RKO (cell line): Measurements from ENCODE around the gene DRD4.

Experiments used
- DNase-seq: peaks from one replicate; pipeline ENCODE4 v3.0.0-alpha.2; 2016; ENCODE audit warnings: low spot score

DRD4 gene

DNA sequence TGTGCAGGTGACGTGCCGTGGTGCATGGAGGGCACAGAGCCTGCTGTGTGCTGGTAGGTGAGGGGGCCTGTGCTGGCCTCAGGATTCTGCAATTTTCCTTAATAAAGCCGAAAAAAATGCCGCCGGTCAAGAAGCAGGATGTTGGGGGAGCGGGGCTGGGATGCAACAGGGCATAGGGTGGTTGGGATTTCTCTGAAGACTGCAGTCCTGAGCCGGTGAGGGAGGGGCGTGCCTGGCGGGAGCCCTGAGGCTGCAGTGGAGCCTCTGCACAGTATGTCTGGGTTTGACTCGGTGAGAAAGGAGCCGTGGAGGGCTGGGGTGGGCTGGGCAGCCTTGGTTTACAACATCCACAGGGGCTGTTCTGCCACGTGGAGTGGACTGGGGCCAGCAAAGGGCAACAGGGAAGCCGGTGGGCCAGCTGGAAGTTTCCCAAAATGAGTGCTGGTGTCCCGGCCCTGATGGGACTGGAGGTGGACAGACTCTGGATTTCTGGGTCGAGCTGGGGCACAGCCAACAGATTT, 13.7 kb upstream of the DRD4 start:
- DNase-seq, result no peak

DNA sequence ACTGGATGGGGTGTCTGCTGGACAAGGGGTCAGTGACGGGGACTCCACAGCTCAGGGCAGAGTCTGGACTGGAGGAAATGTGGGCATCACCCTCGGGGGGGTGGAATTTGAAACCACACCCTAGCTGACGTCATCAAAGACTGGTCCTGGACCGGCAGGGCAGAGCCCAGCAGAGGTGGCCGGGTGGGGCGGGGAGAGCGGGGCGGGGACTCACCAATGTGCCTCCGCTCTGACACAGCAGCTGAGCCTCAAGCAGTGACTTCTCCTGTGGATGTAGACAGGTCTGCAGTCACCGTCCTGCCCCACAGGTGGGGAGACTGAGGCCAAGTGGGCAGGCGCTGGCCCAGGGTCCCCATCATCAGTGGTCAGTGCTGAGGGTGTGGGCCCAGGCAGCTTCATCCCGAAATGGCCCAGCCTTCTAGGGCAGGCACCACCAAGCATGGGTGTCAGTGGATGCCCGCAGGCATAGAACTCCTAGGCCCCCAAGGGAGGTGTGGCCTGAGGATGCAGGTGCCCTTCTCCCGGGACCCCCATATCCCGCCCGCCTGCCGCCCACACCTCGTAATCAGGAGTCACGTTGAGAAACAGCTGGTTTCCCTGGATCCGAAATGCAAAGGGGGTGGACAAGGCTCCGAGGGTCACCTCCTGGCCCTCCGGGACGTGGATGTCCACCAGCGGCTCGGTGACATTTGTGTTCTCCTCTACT, 12.9 kb upstream of the DRD4 start:
- peak; percentile 25 for DNase-seq

DNA sequence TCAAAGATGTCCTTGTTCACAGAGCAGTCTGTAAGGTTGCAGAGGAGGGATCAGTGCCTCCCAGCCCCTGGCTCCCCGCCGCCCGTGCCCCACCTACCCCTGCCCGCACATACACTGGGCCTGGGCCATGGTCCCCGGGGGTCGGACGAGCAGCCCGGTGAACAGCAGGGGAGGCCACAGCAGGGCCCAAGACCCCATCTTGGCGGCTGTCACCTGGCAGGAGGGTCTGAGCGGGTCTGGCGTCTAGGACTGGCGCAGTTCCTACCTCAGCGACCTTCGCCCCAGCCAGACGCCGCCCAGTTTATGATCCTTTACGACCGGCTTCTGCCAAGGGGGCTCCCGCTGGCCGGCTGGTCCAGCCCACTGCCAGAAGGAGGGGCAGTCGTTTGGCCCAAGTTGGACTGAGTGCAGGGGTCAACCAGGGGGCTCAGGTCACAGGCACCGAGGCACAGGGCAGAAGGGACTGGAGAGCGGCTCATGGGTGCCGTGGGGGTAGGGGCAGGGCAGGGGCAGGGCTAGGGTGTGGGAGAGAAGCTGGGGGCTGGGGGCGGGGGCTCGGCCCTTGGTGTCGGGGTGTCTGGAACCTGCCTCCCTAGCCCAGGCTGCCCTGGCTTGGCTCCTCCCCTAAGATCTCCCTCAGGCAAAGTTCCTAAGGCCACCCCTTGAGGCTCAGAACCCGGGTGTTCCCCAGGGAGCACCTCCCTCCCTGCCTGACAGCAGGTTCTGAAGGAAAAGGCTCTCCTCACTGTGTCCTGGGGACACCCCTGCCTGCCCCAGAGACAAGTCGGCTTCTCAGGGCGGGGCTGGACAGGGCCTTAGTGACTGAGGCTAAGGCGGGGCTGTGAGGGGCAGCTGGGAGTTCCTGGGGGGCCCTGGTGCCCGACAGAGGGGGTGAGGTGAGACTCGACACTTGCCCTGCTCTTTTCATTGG, 12.1 kb upstream of the DRD4 start, which contains the start of gene CDHR5:
Gene CDHR5, minus strand, starts transcription at position 251 of the 931 bp plus-strand sequence. Its CDS starts 53 bp downstream, at position 198.
- no peak for DNase-seq

DNA sequence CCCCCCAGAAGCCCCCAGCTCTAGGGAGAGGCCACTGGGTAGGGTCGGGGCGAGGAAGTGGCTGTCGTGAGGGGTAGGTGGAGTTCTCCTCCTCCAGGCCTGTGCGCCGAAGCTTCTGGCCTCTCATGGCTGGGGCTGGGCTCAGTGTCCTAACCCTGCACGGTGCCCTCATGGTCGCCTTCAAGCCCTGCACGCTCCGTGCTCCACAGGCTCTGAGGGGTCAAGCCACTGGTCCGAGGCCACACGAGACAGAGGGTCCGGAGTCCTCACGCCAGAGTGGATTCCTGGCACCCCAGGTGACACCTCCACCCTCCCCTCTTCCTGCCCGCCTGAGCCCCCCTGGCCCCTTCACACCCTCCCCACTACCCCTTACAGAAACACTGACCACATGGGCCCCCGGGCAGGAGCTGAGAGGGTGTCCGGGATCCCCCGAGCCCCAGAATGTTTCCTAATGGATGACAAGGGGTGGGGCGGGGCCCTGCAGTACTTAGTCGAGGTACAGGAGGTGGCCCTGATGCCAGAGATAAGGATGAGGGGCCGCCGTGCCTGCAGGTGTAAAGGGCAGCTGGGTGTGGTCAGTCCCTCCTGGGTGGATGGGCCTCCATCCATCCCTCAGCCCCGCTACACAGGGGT, 11.3 kb upstream of the DRD4 start:
- no peak for DNase-seq

DNA sequence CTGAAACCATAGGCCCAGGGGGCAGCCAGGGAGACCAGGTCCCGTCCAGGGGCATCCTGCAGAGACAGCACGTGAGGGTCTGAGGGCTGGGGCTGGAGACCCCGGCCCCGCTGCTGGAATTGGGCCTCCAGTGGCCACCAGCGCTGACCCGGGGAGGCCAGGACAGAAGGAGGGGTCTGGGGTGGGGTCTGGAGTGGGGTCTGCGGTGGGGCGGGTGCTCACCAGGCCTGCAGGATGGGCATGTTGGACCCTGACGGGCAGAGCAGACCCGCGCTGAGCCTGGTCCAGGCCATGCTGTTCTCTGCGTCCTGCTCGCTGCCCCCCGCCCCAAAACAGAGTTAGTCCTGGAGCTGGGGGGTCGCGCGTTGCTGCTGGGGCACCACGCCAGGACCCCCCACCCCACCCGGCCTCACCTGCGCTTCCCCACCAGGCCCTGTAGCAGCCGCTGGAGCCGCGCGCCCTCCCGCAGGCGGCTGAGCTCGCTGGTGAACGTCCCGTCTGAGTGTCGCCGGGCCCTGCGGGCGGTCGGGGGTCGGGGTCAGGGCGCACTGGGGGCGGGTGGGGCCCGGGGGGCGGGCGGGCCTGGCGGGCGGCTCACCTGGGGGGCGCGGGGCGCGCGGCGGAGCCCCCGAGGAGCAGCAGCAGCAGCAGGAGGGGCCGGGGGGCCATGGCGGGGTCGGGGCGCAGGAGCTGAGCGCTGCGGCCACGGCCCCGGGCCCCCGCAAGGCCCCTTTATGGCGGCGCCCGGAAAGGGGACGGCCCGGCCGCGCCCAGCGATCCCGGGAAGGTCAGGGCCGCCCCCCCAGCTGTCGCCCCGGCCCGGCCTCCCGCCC, 10.4 kb upstream of the DRD4 start, which contains the start of gene SCT:
Gene SCT, minus strand, starts transcription at position 707 of the 833 bp plus-strand sequence. Its CDS starts 38 bp downstream, at position 669.
- DNase-seq, result no peak

DNA sequence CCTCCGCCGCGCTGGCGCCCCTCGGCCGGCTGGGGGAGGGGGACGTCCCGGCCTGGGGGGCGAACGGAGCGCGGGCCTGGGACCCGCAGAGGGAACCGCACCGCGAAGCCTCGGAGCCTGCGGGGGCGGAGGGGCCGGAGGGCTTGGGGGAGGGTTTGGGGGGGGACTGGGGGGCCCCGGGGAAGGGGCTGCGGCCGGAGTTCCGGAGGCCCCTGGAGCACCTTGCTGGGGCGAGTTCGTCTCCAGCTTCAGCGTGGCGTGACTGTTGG, 9.8 kb upstream of the DRD4 start:
- no peak for DNase-seq

DNA sequence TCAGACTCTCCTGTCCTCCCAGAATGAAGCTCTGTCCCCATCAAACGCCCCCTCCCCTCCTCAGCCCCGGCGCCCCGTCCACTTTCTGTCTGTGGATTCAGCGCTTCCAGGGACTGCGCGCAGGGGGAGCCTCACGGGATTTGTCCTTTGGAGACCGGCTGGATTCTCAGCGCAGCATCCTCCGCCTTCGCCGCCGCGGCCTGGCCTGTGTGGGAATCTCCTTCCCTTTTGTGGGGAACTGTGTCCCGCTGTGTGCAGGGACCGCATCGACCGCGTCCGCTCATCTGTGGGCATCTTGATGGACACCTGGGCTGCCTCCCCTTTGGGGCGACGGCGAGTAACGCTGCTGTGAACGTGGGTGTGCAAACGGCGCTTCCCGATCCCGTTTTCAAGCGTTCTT, 9.0 kb upstream of the DRD4 start:
- no peak for DNase-seq

DNA sequence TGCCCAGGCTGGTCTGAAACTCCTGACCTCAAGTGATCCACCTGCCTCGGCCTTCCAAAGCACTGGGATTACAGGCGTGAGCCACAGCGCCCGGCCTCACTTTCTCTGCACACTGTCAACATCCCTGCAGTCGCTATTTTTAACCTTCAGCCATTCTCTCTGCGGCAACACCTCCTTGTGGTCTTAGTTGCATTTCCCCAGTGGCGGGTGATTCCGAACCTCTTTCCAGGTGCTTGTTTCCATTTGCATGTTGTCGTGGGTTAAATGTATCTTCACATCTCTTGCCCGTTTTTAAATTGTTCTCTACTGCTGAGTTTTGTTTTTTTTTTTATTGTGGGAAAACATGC, 7.9 kb upstream of the DRD4 start:
- DNase-seq, result no peak

DNA sequence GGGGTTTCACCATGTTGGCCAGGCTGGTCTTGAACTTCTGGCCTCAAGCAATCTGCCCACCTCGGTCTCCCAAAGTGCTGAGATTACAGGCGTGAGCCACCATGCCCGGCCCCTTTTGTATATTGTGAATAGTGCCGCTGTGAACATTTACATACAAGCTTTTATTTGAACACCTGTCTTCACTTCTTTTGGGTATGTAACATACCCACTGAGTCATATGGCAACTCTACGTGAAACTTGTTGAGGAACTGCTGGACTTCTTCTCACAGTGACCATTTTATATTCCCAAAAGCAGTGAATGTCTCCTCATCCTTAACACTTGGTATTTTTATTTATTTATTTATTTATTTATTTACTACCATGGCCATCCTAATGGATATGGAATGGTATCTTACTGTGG, 6.2 kb upstream of the DRD4 start:
- DNase-seq, result no peak

DNA sequence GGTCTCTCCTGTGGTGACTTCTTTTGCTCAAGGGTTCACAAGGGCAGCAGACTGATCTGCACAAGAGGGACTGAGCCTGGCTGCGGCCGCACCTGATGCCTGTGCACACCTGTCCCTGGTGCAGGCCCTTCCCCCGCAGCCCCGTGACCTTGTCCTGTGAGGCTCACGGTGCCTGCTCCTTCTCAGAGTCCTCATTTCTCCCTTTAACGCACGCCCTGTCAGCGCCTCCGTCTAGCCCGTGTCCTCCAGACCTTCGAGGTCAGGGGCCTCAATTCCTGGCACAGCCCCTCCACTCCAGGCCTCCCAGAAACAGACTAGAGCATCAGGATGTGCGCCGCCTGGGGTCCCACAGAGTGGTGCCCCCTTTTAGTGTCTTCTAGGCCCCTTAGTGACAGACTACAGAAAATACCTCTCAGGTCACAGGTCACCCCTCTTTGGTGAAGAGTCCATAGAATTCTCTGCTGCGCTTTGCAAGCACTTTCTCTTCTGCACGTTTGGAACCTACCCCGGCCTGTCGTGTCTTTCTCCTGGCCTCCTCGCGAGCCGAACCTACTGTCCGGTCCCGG, 1.0 kb upstream of the DRD4 start:
- DNase-seq, result no peak

DNA sequence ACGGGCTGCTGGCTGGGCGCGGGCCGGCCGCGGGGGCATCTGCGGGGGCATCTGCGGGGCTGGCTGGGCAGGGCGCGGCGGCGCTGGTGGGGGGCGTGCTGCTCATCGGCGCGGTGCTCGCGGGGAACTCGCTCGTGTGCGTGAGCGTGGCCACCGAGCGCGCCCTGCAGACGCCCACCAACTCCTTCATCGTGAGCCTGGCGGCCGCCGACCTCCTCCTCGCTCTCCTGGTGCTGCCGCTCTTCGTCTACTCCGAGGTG, 194 bp downstream of the DRD4 start:
- no peak for DNase-seq

DNA sequence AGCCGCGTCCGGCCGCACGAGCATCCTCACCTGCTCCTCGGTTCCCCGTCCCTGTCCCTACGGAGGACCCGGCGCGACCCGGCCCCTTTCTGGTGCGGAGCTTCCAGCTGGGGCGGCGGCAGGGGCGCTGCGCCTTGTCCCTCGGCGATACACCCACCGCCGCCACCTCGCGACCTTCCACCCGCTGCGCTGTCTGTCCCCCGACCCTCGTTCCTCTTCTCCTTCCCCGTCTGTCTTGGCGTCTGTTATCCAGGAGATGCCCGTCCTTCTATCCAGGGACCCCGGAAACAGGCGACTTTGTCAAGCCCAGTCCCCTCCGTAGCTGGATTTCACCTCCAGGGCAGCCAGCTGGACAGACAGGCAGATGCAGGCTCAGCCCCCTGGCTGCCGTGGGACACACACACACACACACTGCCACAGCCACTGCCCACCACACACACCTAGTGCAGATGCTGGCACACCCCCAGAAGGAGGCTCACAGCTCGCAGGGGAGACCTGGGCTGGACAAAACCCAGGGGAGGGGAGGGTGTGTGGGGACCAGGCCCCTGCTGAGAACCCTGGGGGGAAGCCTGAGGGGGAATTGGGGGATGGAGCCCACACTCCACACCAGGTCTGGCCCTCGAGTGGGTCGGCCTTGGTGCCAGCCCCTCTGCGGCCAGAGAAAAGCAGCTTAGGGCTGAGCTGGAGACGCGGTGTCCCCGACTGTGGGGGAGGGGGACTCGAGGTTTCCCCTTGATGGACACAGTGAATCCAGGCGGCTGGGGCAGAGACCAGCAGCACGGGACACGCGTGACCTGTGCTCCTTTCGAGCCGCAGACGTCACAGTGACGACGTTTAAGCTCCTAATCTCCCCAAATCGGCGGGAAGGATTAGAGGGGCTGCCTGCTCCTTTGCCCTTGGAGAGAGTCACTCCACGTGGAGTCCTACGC, 788 bp downstream of the DRD4 start:
- no peak for DNase-seq

DNA sequence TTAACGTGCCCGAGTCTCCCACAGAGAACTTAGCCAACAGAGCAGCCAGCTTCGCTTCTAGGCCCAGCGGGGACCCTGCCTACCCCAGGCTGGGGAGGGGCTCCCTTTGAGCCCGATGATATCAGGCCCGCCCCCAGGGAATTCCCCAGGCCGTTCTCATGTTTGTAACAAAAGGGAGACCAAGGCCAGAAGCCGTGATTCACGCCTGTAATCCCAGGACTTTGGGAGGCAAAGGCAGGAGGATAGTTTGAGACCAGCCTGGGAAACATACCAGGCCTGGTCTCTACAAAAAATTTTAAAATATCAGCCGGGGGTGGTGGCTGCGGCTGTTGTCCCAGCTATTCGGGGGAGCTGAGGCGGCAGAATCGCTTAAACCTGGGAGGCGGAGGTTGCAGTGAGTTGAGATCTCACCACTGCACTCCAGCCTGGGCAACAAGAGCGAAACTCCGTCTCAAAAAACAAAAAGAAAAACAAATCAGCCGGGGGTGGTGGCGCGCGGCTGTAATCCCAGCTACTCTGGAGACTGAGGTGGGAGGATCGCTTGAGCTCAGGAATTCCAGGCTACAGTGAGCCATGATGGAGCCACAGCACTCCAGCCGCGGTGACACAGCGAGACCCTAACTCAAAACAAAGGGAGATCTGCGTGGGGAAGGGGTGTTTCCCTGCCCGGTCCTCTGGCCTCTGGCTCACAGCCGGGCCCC, 1.7 kb downstream of the DRD4 start:
- no peak for DNase-seq

DNA sequence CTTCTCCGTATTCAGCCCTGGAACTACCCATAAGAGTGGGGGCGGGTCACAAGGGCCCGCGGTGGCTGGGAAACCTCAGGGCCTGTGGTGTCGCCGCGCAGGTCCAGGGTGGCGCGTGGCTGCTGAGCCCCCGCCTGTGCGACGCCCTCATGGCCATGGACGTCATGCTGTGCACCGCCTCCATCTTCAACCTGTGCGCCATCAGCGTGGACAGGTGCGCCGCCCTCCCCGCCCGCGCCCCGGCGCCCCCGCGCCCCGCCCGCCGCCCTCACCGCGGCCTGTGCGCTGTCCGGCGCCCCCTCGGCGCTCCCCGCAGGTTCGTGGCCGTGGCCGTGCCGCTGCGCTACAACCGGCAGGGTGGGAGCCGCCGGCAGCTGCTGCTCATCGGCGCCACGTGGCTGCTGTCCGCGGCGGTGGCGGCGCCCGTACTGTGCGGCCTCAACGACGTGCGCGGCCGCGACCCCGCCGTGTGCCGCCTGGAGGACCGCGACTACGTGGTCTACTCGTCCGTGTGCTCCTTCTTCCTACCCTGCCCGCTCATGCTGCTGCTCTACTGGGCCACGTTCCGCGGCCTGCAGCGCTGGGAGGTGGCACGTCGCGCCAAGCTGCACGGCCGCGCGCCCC, 2.4 kb downstream of the DRD4 start:
- DNase-seq, result no peak

DNA sequence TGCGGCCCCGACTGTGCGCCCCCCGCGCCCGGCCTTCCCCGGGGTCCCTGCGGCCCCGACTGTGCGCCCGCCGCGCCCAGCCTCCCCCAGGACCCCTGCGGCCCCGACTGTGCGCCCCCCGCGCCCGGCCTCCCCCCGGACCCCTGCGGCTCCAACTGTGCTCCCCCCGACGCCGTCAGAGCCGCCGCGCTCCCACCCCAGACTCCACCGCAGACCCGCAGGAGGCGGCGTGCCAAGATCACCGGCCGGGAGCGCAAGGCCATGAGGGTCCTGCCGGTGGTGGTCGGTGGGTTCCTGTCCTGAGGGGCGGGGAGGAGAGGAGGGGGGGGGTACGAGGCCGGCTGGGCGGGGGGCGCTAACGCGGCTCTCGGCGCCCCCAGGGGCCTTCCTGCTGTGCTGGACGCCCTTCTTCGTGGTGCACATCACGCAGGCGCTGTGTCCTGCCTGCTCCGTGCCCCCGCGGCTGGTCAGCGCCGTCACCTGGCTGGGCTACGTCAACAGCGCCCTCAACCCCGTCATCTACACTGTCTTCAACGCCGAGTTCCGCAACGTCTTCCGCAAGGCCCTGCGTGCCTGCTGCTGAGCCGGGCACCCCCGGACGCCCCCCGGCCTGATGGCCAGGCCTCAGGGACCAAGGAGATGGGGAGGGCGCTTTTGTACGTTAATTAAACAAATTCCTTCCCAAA, 3.1 kb downstream of the DRD4 start:
- no peak for DNase-seq

DNA sequence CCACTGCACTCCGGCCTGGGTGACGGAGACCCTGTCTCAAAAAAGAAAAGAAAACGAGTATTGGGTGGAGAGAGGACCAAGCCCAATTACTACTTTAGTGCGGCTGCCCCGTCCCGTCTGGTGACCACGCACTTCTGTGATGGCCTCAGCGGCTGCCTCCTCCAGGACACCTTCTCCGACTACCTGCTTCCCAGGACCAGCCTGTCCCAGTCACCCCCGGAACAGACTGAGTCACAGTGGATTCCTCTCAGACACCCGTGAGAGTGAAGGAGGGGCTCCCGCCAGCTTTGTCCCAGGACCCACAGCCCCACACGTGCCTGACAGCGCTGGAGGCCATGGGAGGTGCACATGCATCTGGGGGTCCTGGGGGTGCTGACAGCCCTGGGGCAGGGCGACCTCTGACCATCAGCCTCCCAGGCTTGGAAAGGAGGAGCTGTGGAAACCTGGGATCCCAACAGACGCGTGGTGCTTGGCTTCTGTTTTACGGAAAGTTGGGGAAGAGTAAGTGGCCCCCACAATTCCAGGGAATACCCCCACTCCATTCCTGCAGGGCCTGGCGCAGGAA, 4.8 kb downstream of the DRD4 start:
- no peak for DNase-seq

DNA sequence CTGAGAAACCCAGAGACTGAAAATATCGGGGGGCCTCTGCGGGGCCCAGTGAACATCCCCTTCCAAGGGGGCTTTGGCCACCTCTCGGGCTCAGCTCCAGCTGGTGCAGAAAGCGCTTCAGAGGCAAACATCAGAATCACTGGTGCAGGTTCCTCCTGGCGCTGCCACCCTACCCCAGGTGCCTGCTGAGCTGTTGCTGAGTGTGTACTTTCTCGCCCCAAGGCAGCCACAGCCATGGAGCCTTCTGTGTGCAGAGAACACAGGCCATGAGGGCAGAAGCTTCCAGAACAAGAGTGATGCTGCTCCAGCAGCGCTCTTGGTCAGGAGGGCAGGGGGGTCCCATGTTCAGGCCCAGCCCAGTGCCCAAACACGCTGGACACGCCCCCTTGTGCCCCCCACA, 6.3 kb downstream of the DRD4 start:
- no peak for DNase-seq

DNA sequence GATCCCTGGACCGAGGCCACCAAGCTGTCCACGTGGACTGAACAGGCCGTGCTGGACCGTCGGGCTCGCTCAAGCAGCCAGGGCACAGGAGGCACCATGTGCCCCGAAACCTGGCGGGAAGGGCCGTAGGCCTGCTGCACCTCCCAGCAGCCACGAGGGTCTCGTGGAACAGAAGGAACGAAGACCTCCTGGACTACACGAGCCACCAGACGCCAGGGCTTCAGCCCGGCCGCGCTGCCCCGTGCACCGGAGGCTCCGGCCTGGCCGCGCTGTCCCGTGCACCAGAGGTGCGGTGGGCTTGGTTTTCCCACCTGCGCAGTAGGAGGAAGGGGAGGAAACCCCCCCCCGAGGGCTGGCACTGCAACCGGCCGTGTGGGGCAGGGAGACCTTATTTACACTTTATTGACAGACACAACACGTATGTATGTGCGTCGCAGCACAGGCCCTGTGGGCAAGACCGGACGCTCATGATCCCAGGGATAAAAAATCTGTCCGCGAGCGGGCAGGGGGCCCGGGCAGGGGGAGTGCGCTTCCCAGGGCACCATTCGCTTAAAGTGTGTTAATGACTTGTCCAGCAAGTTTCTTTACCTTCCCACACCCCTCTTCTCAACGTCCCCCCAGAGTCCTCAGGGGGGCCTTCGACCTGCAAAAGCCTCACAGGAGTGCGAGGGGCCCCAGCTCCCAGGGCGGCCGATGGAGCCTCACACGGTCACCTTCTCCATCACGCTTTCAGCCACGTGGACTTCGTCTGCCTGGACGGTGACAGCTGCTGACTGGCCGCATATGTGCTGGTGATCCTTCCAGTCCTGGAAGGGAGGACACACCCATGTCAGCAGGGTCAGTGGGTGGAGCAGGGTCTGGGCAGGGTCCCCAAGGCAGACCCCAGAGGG, 7.0 kb downstream of the DRD4 start:
- DNase-seq, result no peak
